GM12878 (cell line): Measurements from ENCODE around the gene EVA1A. TPM values are rescaled to one million over a fixed set of nuclear protein-coding genes. Genes with fewer than 3 reads are reported as not detected.

Source experiments
- ATAC-seq: fragments of 200-7000 bp; cut with Tn5 transposase; 3 replicates; pipeline ENCODE4 v1.9.1; 2020; ENCODE audit warnings: mild to moderate bottlenecking, moderate library complexity
- BruUV-seq: library from RNA; stranded (reverse); fragments of 400-500 nt; replicated peaks from 2 replicates; lab custom pipeline; 2021; lab: Mats Ljungman, UMichigan
- CTCF ChIA-PET: fragments of 300-600 bp; sonication (Branson Sonifier 250); formaldehyde crosslinking; extraction: SDS; loops from one replicate; lab custom pipeline; 2021; ENCODE audit warnings: inconsistent platforms; lab: Yijun Ruan, JAX
- POLR2A ChIA-PET: fragments of 350-600 bp; formaldehyde crosslinking; extraction: SDS; loops from one replicate; lab custom pipeline; 2021; ENCODE audit warnings: inconsistent platforms; lab: Charles Lee
- RAD21 ChIA-PET: fragments of 300-600 bp; sonication (Branson Sonifier 250); formaldehyde crosslinking; loops from one replicate; lab custom pipeline; 2023; ENCODE audit warnings: antibody characterized with exemption; ENCODE audit not compliant: unreplicated experiment; lab: Charles Lee
- SMC1A ChIA-PET: fragments of 300-600 bp; sonication (Branson Sonifier 250); formaldehyde crosslinking; loops from one replicate; lab custom pipeline; 2023; ENCODE audit not compliant: unreplicated experiment, uncharacterized antibody; lab: Charles Lee
- DNase-seq: peaks from one replicate; pipeline ENCODE4 v3.0.0-alpha.2; 2011; ENCODE audit warnings: low read depth, low spot score
- FAIRE-seq: peaks from 3 replicates; lab custom pipeline; 2011; peaks lifted over from hg19 to GRCh38; lab: Jason Lieb, UNC
- H2AFZ ChIP-seq: 2 replicates; pipeline ENCODE4 v1.6.0; 2011; ENCODE audit warnings: low read depth, low read length, control low read depth; ENCODE audit not compliant: control insufficient read depth
- H3K27ac ChIP-seq: 2 replicates; pipeline ENCODE4 v1.5.1; 2011; ENCODE audit warnings: control low read depth; ENCODE audit not compliant: control insufficient read depth, insufficient read depth
- H3K27me3 ChIP-seq, 2 experiments: replicated peaks in 1 of 2; 2 replicates each; pipeline versions ENCODE4 v1.6.0 to v1.6.1; 2011; ENCODE audit warnings: low read length in 1 of 2; ENCODE audit not compliant: control insufficient read depth in 2 of 2, insufficient read depth in 2 of 2
- H3K36me3 ChIP-seq, 2 experiments: 2 replicates each; pipeline ENCODE4 v1.5.1; 2011; ENCODE audit warnings: low read length in 1 of 2; ENCODE audit not compliant: control insufficient read depth in 2 of 2, insufficient read depth in 2 of 2
- H3K4me1 ChIP-seq: 2 replicates; pipeline ENCODE4 v1.6.1; 2011; ENCODE audit warnings: mild to moderate bottlenecking, low read length, moderate library complexity, mixed read lengths; ENCODE audit not compliant: control insufficient read depth, insufficient read depth
- H3K4me2 ChIP-seq: 2 replicates; pipeline ENCODE4 v1.6.0; 2011; ENCODE audit warnings: control low read depth; ENCODE audit not compliant: control insufficient read depth, insufficient read depth
- H3K4me3 ChIP-seq: fragments of 200-600 bp; sonication (generic); 2 replicates; pipeline ENCODE4 v1.5.1; 2016
- H3K79me2 ChIP-seq: 2 replicates; pipeline ENCODE4 v1.6.0; 2011; ENCODE audit warnings: low read length; ENCODE audit not compliant: control insufficient read depth, insufficient read depth
- H3K9ac ChIP-seq: 2 replicates; pipeline ENCODE4 v1.8.0; 2011; ENCODE audit warnings: low read length, control low read depth, mixed read lengths; ENCODE audit not compliant: control insufficient read depth, insufficient read depth
- H3K9me3 ChIP-seq: replicated peaks from 3 replicates; pipeline ENCODE4 v1.5.1; 2011; ENCODE audit warnings: mild to moderate bottlenecking, low read length; ENCODE audit not compliant: control insufficient read depth, insufficient read depth
- H4K20me1 ChIP-seq: 2 replicates; pipeline ENCODE4 v1.6.0; 2011; ENCODE audit not compliant: control insufficient read depth, insufficient read depth
- BCL11A ChIP-seq: IDR thresholded peaks from 2 replicates; pipeline ENCODE4 v1.6.1; 2011; ENCODE audit warnings: low read depth, low read length
- CBX5 ChIP-seq: sonication (generic); IDR thresholded peaks from 2 replicates; pipeline ENCODE4 v1.6.1; 2016; ENCODE audit warnings: low read depth, moderate library complexity, mild to moderate bottlenecking, inconsistent platforms
- DPF2 ChIP-seq: fragments of 450-650 bp; IDR thresholded peaks from 2 replicates; pipeline ENCODE4 v1.6.1; 2017; ENCODE audit warnings: mild to moderate bottlenecking
- HDGF ChIP-seq: fragments of 450-650 bp; IDR thresholded peaks from 2 replicates; pipeline ENCODE4 v1.6.1; 2016; ENCODE audit warnings: antibody characterized with exemption
- IKZF2 ChIP-seq, 2 experiments: fragments of 450-650 bp; IDR thresholded peaks; 2 replicates each; pipeline ENCODE4 v1.6.1; 2017; ENCODE audit warnings: mild to moderate bottlenecking in 2 of 2, moderate library complexity in 2 of 2
- MEF2B ChIP-seq: fragments of 450-650 bp; IDR thresholded peaks from 2 replicates; pipeline ENCODE4 v1.6.1; 2018; ENCODE audit warnings: mild to moderate bottlenecking, moderate library complexity; ENCODE audit not compliant: partially characterized antibody, poor library complexity, severe bottlenecking
- RAD21 ChIP-seq: IDR thresholded peaks from 2 replicates; pipeline ENCODE4 v1.6.1; 2011; ENCODE audit warnings: mild to moderate bottlenecking, low read depth, low read length, moderate library complexity; ENCODE audit not compliant: insufficient read depth
- RELA ChIP-seq: fragments of 450-650 bp; IDR thresholded peaks from 2 replicates; pipeline ENCODE4 v1.8.0; 2014; ENCODE audit warnings: borderline replicate concordance; ENCODE audit not compliant: partially characterized antibody
- ZNF207 ChIP-seq: fragments of 450-650 bp; IDR thresholded peaks from 2 replicates; pipeline ENCODE4 v1.6.1; 2014; ENCODE audit warnings: antibody characterized with exemption, mild to moderate bottlenecking, borderline replicate concordance
- ZSCAN29 ChIP-seq: fragments of 450-650 bp; IDR thresholded peaks from 2 replicates; pipeline ENCODE4 v1.6.1; 2017; ENCODE audit warnings: mild to moderate bottlenecking, moderate library complexity
- WGBS: methylation state at CpG from one replicate; pipeline ENCODE4 v1.1.6; 2016; ENCODE audit warnings: low lambda C conversion rate; ENCODE audit not compliant: insufficient replicate concordance, insufficient coverage; ENCODE audit errors: missing lambda C conversion rate; 5-methylcytosine and 5-hydroxymethylcytosine counted together
- in situ Hi-C: fragments of 300-500 bp; cut with MboI; formaldehyde crosslinking; loops from 9 replicates; pipeline ENCODE4 v1.14.3; 2018; ENCODE audit warnings: mixed read lengths
- intact Hi-C: fragments of 100-400 bp; cut with micrococcal nuclease; formaldehyde crosslinking; loops from one replicate; pipeline ENCODE4 v1.14.2; 2022; ENCODE audit not compliant: unreplicated experiment
- polyA plus RNA-seq, 11 experiments: library from polyadenylated mRNA; depleted of rRNA in 4 of 11; unstranded in 6 of 11; stranded (reverse) in 5 of 11; fragments of >200 nt; fragmentation: Nextera tagmentation in 4 of 11; fragmentation: Illumina TruSeq in 1 of 11; extraction: Ambion mirVana in 4 of 11; extraction: Trizol in 1 of 11; gene quantifications; 1 replicate in 1 of 11; 2 replicates in 10 of 11; pipeline versions ENCODE4 v1.2.1 to v1.2.3, GENCODE V29; 2011 to 2016; ENCODE audit warnings: inconsistent platforms in 2 of 11, missing spikeins in 2 of 11, low read depth in 1 of 11
- total RNA-seq, 4 experiments: library from RNA; depleted of rRNA in 3 of 4; stranded (reverse); fragments of >200 nt in 3 of 4; fragmentation: Illumina TruSeq in 1 of 4; extraction: Trizol in 1 of 4; gene quantifications; 2 replicates each; pipeline versions ENCODE4 v1.2.1 to v1.2.3, GENCODE V29; 2013 to 2021
- TF ChIP-seq, protein P1 (sequence below): fragments of 150-350 bp; IDR thresholded peaks from 2 replicates; pipeline ENCODE4 v1.6.1; 2016; ENCODE audit warnings: low read depth, low read length
- TF ChIP-seq, protein P2 (sequence below): fragments of 450-650 bp; IDR thresholded peaks from 2 replicates; pipeline ENCODE4 v1.6.1; 2018; ENCODE audit warnings: mild to moderate bottlenecking, low read depth, moderate library complexity; ENCODE audit not compliant: partially characterized antibody

EVA1A gene
- total and polyA plus RNA-seq, 10 of the 15 experiments (the other 5 are each of a cell fraction or from before 2014, with no cell fraction given) = 0.13 to 1.0 (median 0.34) TPM; not detected in 5

DNA sequence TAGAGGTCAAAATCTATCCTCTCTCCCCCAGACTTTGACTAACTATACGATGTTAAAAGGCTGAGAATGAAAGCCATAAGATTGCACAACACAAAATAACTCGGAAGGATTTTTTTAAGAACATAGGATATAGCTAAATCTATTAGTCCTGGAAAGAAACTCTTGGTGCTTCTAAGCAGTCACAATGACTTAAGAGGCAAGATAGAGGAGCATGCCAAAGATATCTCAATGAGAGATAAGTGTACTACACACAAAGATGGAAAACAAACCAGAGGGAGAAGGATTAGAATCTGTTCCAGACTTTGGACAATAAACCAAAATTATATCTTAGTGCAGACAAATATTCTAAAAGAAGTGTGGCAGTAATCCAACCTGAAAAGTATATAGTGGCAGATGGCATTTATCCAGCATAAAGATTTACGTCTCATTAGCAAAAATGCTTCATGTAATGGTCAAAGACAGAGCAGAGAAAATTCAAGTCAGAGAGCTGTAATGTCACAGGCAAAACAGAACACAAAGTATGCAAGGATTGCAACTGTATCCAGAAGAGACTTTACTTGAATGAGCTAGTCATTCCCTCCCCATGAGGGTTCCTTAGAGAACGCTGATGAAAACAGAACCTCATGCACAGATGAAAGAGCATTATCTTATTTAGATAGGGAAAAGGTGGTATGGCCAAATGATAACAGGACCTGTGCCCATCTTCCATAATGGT, 28.8 kb upstream of the EVA1A start:
- in situ Hi-C loops = no loop called here
- no peaks in the 10 kb centered on the region for H3K27me3 ChIP-seq
- WGBS = 20% methylated on average over 4 of the region's 4 CpGs

More for the DNA sequence above, 28.8 kb upstream of the EVA1A start:
- BruUV-seq = no TSS peak
- no peaks in the 10 kb centered on the region for H3K36me3 ChIP-seq
- ChIA-PET SMC1A (interaction anchor here (0.6 to 2.7 kb wide), 2 partner anchors 17 to 42 kb away, joined by 3 to 6 read pairs; no protein-coding TSS in a partner anchor), POLR2A (interaction anchor here (0.5 kb wide), 1 partner anchor 59 kb away, joined by 3 read pairs; no protein-coding TSS in a partner anchor), CTCF (interaction anchor here (0.6 to 1.6 kb wide), 5 partner anchors 9 to 123 kb away, joined by 3 to 4 read pairs (median 3); no protein-coding TSS in a partner anchor), RAD21 (interaction anchor here (0.7 kb wide), 1 partner anchor 156 kb away, joined by 3 read pairs; no protein-coding TSS in a partner anchor)
- no peaks in the 10 kb centered on the region for H4K20me1 ChIP-seq
- H3K79me2 ChIP-seq = no peaks in the 10 kb centered on the region
- no peak for TF ChIP-seq DPF2
- no peak for TF ChIP-seq RAD21
- no peak for TF ChIP-seq ZSCAN29
- TF ChIP-seq MEF2B = no peak
- TF ChIP-seq RELA = no peak
- TF ChIP-seq, protein P1, sequence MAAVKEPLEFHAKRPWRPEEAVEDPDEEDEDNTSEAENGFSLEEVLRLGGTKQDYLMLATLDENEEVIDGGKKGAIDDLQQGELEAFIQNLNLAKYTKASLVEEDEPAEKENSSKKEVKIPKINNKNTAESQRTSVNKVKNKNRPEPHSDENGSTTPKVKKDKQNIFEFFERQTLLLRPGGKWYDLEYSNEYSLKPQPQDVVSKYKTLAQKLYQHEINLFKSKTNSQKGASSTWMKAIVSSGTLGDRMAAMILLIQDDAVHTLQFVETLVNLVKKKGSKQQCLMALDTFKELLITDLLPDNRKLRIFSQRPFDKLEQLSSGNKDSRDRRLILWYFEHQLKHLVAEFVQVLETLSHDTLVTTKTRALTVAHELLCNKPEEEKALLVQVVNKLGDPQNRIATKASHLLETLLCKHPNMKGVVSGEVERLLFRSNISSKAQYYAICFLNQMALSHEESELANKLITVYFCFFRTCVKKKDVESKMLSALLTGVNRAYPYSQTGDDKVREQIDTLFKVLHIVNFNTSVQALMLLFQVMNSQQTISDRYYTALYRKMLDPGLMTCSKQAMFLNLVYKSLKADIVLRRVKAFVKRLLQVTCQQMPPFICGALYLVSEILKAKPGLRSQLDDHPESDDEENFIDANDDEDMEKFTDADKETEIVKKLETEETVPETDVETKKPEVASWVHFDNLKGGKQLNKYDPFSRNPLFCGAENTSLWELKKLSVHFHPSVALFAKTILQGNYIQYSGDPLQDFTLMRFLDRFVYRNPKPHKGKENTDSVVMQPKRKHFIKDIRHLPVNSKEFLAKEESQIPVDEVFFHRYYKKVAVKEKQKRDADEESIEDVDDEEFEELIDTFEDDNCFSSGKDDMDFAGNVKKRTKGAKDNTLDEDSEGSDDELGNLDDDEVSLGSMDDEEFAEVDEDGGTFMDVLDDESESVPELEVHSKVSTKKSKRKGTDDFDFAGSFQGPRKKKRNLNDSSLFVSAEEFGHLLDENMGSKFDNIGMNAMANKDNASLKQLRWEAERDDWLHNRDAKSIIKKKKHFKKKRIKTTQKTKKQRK = no peak
- TF ChIP-seq, protein P2, sequence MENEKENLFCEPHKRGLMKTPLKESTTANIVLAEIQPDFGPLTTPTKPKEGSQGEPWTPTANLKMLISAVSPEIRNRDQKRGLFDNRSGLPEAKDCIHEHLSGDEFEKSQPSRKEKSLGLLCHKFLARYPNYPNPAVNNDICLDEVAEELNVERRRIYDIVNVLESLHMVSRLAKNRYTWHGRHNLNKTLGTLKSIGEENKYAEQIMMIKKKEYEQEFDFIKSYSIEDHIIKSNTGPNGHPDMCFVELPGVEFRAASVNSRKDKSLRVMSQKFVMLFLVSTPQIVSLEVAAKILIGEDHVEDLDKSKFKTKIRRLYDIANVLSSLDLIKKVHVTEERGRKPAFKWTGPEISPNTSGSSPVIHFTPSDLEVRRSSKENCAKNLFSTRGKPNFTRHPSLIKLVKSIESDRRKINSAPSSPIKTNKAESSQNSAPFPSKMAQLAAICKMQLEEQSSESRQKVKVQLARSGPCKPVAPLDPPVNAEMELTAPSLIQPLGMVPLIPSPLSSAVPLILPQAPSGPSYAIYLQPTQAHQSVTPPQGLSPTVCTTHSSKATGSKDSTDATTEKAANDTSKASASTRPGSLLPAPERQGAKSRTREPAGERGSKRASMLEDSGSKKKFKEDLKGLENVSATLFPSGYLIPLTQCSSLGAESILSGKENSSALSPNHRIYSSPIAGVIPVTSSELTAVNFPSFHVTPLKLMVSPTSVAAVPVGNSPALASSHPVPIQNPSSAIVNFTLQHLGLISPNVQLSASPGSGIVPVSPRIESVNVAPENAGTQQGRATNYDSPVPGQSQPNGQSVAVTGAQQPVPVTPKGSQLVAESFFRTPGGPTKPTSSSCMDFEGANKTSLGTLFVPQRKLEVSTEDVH = no peak
- TF ChIP-seq IKZF2 (IDR thresholded peaks at IDR 0.05) = no peak
- TF ChIP-seq HDGF = no peak
- no peak for TF ChIP-seq CBX5
- no peak for TF ChIP-seq ZNF207
- TF ChIP-seq BCL11A = no peak
- no peak overlapping the region for H3K4me3 ChIP-seq
- H2AFZ ChIP-seq = no peak overlapping the region
- DNase-seq = no peak
- H3K9ac ChIP-seq = no peak overlapping the region
- intact Hi-C loops = no loop called here
- H3K27ac ChIP-seq = no peak overlapping the region
- no peak overlapping the region for H3K4me2 ChIP-seq
- FAIRE-seq = no peak
- no peaks in the 10 kb centered on the region for H3K9me3 ChIP-seq
- no peaks in the 10 kb centered on the region for H3K4me1 ChIP-seq
- no peak for ATAC-seq
